Hypothalamus (tissue), 51 donors: ENCODE results near the gene ECM2.
"Not testable (repeated sequence)": the region's sequence is repeated elsewhere in the genome, so short reads cannot be mapped to it uniquely, and the experiment has no call there.

ENCODE experiments used
- DNase-seq, 51 donors: peaks; one replicate each; lab custom pipeline; 2025; lab: John Stamatoyannopoulos, UW

Gene ECM2

DNA sequence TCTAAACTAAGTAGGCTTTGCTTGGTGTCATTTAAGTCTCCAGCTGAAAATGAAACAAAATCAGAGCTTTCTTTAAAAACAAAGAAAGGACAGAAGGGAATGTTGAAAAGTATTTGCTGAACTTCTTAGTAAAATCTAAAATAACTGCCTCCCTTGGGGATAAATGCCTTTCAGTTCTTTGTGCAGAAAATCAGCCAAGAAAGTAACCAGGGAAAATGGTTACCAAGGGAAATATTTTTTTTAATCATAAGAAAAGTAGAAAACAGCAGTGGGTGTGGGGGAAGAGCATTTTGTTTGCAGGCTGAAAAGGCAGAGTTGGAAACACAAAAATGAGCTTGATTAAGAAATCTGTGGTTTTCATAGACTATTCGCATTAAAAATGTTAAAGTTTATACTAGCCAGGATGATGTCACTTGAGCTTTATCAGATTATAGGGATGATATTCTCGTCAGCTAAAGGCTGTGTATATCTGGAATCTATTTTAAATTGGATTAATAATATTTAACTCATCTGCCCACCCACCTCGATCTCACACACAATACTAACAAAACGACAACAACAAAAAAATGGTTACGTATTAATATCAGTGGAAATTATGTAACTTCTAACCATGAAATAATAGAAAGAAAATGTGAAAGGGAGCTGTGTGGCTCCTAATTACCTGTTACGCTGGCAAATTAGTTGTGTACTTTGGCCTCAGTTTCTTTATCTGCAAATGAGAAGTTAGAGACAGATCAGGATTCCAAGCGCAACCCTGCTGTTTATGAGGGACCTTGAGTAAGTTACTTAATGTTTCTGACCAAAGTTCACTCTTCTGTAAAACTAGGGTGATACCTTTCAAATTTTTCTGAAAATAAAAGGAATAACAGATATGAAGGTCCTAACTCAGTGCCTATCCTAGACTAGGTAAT, at the start of gene ECM2:
TSS of gene ECM2 (minus strand) at position 51 of the 911 bp plus-strand sequence. CDS start 13,124 bp downstream, outside the sequence.
- DNase-seq = no peak

DNA sequence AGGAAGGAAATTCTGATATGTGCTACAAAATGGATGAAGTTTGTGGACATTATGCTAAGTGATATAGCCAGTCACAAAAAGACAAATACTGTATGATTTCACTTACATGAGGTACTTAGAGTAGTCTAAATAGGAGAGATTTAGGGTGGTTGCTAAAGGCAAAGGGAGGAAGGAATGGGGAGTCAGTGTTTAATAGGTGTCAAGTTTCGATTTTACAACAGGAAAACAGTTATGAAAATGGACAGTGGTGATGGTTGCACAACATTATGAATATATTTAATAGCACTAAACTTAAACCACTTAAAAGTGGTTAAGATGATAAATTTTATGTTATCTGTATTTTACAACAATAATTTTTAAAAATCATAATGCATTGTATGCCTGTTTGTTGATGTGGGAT, 40.4 kb upstream of the ECM2 start:
- DNase-seq = no peak

DNA sequence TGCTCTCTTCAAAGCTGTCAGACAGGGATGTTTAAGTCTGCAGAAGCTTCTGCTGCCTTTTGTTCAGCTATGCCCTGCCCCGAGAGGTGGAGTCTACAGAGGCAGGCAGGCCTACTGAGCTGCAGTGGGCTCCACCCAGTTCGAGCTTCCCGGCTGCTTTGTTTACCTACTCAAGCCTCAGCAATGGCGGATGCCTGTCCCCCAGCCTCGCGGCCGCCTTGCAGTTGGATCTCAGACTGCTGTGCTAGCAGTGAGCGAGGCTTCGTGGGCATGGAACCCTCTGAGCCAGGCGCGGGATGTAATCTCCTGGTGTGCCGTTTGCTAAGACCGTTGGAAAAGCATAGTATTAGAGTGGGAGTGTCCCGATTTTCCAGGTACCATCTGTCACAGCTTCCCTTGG, 37.8 kb upstream of the ECM2 start:
- not testable (repeated sequence) for DNase-seq

DNA sequence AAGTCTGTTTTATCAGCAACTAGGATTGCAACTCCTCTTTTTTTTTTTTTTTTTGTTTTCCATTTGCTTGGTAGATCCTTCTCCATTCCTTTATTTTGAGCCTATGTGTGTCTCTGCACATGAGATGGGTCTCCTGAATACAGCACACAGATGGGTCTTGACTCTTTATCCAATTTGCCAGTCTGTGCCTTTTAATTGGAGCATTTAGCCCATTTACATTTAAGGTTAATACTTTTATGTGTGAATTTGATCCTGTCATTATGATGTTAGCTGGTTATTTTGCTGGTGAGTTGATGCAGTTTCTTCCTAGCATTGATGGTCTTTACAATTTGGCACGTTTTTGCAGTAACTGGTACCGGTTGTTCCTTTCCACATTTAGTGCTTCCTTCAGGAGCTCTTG, 36.1 kb upstream of the ECM2 start:
- not testable (repeated sequence) for DNase-seq

DNA sequence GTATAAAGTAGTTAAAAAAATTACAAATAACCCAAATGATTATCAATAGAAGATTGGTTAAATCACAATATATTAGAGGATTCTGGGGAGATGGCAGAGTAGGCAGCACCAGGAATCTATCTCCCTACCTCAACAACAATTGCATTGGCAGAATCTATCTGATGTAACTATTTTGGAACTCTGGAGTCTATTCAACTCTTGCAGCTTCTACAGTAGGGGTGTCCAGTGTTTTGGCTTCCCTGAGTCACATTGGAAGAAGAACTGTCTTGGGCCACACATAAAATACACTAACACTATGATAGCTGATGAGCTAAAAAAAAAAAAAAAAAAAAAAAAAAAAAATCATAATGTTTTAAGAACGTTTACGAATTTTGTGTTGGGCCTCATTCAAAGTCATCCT, 29.2 kb upstream of the ECM2 start:
- DNase-seq = no peak

DNA sequence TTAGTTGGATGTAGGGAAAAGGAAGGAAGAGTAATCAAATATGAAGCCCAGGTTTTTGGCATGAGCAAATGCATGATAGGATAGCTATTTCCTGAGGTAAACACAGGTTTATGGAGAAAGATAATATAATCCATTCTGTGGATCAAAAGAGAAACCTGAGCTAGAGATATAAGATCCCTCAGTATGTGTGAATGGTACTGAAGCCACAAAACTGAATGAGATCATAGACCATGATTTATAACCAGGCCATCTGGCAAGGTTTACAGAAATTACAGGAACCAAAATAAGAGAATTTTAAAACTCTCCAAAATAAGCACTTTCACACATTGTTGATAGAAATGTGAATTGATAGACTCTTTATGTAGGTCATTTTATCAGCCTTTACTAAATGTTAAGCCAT, 28.7 kb upstream of the ECM2 start:
- no peak for DNase-seq

DNA sequence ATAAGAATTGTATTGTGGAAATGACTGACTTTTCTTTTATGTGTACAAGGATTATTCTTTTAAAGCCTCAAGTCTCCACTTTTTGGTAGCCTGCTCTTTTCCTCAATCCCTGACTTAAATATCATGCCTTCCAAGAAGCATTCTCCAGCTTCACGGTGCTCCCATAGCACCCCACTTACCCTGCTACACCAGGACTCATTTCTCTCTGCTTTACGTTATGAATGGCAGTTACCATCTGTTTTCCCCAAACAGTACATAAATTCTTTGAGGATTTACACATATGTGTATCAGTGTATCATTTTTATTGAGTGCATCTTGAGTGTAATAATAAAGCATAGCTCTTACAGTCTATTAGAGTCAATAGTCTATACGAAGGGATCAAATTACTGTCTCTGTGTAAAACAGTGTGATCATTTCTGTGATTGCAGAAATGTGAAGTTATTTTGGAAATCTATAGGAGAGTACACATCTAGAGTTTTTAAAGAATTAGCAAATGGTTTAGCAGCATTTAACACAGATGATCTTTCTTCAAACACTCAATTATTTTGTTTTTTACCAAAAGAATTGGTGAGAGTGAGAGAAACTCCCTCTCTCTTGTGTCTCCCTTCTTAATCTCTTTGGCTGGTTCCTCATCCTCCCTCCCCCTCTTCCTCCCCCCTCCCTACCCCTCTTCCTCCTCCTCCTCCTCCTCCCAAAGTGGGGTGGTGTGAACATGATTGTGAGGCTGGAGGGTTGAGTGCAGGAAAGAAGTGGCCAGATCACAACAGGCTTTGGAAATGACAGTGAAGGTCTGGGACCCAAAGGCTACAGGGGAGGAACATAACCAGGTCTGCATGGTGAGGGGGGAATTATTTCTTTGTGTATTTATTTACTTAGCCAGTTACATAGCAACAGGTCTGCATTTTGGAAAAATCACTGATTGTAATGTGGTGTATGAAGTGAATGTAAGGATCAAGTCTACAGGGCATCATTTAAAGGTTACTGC, 27.6 kb upstream of the ECM2 start:
- no peak for DNase-seq

DNA sequence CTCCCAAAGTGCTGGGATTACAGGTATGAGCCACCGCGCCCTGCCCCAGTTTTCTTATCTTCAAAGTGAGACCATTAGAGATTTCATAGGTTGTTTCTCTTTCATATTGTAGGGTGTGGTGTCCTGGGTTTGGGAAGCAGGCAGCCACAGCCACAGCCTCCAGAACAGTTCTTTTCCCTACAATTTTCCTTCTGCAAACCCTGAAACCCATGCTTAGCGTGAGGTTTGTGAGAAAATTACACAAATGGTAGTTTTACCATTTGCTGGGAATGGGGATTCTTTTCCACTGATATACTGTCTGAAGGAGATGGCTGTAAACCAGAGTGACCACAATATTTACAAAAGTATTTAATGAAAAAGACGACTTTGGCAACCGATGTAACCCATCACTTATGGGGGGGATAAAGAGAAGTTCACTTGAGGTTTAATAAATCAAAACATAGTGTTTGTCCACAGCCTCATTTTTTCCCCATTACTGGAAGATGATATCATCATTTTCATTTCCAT, 26.7 kb upstream of the ECM2 start:
- DNase-seq = no peak

DNA sequence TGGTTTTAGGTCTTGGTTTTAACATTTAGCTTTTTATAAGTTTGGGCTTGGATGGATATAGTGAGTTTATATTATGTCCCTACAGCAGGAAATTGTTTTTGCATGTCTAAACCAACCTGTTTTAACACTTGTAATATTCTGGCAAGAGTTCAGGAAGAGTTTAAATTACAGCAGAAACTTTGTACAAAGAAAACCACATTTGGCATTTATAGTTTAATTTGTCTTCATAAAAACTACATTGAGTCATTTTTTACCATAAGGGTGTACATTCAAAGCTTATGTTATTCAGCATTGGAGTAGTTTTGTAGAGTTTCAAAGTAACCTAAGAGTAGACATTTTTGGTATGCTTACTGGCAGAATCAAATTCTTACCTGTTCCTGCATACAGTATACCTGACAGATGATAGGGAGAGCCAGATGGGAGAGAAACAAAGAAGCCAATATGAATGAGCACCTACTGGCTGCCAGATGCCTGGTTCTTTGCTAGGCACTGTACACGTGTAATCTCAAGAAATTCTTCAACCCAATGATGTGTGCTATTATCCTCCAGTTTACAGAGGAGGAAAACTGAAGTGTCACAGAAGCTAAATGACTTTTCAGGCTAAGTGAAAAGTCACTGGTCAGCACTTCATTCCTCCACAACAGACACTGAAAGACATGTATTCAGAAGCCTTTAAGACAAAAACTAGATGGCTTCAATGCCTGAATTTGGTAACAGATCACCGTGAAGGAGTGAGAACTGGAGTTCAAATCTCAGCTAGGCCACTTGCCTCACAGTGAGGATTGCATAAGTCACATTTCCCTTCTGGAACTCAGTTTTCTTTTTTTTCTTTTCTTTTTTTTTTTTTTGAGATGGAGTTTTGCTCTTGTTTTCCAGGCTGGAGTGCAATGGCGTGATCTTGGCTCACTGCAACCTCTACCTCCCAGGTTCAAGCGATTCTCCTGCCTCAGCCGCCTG, 25.9 kb upstream of the ECM2 start:
- DNase-seq = no peak

DNA sequence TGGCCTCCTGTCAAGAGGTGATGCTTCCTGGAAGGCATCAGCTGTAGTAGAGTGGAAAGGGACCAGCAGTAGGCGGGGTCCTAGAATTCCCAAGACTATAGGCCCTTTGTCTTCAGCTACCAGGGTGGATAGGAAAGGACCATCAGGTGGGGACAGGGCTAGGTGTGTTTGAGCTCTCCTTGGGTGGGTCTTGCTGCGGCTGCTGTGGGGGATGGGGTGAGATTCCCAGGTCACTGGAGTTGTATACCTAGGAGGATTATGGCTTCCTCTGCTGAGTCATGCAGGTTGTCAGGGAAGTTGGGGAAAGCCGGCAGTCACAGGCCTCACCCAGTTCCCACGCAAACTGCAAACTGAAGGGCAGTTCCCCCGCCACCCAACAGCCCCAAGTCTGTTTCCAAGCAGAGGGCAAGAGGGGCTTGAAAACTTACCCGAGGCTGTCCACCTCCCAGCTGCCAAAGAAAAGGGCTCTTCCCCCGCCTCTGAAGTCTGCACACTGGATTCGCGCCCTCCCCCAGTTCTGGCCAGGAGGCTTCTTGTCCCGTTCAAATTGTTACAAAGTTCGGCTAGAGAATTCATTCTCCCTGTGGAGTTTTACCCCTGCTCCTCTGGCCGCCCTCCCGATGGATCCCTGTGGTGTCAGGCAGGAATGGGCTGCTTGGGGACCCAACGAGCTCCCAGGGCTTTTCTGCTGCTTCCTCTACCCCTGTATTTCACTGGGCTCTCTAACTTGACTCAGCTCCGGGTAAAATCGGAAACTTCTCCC, 23.0 kb upstream of the ECM2 start:
- no peak for DNase-seq

DNA sequence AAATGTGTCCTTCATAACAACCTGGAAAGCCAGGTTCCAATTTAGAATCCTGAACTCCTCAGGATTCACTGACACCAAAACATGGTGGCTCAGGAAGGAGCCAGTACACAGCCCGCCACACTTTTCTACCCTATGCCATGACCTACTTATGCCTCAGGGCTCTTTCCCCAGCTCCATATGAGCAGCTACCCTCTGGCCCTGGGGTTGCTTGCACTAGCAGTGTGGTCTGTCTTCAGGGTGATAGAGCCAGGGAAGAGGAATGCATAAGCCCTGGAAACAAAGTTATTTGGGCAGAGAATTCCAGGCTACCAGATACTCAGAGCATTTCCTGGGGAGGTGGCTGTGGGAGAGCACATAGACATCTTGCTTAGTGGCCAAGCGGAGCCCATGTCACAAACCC, 15.0 kb upstream of the ECM2 start:
- DNase-seq = no peak

DNA sequence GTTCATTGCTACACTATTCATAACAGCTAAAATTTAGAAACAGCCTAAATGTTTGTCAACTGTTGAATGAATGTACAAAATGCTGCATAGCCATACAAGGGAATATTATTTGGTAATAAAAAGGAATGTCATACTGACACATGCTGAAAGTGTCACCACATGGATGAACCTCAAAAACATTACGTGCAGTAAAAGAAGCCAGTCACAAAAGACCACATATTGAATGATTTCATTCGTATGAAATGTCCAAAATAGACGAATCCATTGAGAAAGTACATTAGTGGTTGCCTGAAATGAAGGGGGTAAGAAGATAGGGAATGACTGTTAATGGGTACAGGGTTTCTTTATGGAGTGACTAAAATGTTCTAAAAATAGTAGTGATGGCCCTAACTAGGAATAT, 11.6 kb upstream of the ECM2 start:
- DNase-seq = no peak

DNA sequence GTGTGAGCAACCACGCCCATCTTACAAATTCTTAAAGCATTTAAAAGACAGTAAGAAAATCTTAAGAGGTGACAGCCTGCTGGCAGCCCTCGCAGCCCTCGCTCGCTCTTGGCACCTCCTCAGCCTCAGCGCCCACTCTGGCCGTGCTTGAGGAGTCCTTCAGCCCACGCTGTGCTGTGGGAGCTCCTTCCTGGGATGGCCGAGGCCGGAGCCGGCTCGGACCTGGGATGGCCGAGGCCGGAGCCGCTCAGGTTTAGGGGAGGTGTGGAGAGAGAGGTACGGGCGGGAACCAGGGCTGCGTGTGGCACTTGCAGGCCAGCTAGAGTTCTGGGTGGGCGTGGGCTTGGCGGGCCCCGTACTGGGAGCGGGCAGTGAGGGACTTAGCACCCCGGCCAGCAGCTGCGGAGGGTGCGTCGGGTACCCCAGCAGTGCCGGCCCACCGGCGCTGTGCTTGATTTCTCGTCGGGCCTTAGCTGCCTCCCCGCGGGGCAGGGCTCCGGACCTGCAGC, 9.3 kb upstream of the ECM2 start:
- no peak for DNase-seq

DNA sequence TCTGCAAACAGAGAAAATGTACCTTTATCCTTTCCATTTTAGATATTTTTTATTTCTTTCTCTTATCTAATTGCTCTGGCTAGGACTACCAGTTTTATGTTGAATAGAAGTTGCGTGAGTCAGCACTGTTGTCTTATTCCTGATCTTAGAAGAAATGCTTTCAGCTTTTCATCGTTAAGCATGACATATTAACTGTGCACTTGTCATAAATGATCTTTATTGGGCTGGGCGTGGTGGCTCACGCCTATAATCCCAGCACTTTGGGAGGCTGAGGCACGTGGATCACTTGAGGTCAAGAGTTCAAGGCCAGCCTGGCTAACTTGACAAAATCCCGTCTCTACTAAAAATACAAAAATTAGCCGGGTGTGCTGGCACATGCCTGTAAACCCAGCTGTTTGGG, 8.2 kb upstream of the ECM2 start:
- DNase-seq = no peak

DNA sequence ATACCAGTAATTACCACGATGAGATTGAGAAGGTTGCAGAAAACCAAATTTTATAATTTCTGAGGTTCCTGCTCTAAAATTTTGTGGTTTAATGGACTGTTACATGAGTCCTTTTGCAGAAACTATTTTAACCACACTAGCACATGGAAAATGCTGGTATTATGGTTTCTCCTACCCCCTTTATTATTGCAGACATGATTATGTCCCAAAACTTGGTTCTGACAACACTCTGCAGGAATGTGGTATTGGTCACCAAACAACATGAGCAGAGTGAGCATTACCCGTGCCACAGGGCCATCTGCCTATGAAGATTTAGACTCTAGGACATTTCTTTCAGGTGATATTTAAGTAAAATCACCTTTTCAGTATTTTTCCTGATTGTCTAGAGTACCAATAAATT, 2.8 kb upstream of the ECM2 start:
- no peak for DNase-seq

DNA sequence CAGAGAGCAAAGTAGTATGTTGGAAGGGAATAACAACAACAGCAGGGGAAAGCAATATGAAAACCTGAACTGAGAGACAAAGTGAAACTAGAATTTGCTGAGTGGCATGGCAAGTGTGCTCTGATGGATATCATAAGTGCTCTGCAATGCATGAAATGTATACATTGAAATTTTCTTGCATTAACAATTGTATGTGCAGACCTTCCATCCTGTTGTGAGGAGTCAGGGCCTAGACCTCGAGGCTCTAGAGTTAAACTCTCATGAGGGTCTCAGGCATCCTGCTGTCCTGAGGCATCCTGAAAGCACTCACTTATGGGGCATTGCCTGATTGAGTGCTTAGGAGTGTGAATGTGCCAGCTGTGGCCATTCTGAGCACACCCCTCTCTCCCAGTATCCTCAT, 1.1 kb downstream of the ECM2 start:
- DNase-seq = no peak

DNA sequence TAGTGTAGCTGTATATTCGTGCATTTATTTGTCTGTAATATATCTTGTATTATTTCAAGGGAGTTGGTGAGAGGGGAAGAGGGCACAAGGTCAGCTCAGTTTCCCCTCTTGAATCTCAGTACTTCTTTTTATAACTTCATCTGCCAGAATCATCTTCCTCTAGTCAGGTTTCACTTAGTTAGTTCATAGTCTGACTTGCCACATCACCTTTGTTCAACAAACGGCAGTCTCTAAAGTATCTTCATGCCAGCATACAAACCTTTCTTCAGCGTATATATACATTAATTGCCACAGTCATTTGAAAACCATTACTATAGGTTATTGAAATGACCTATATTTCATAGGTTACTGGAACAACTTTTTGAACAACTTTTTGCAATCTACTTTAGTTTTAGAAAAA, 1.6 kb downstream of the ECM2 start:
- no peak for DNase-seq

DNA sequence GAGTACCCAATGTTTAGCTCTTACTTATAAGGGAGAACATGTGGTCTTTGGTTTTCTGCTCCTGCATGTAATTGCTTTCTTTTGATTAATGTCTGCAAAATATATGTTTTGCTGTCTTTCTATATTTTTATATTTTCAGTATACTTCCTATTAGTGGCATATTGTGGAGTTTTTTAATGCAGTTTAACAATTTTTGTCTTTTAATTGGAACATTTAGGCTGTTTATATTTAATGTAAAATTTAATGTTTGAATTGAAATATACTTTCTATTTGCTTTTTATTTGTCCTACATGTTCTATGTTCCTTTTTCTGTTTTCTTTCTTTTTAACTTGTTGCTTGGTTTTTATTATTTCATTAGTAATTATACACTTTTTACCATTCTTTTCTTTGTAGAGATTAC, 4.9 kb downstream of the ECM2 start:
- DNase-seq = no peak

DNA sequence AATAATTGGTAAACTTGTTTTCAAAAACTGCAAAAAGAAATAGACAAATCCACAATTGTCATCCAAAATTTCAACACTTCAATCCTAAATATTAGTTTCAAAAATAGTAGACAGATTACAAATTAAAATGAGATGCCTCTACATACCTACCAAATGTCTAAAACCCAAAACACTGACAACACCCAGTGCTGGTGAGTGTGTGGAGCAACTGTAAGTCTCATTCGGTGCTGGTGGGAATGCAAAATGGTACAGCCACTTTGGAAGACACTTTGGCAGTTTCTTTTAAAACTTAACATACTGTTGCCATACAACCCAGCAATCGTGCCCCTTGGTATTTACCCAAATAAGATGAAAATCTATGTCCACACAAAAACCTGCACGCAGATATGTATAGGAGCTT, 6.7 kb downstream of the ECM2 start:
- DNase-seq = no peak
